IMR-90 (cell line): ENCODE results near the gene SLC30A7. TPM values are rescaled to one million over a fixed set of nuclear protein-coding genes. Genes with fewer than 3 reads are reported as not detected.

Experiments used
- ATAC-seq: fragments of 200-7000 bp; cut with Tn5 transposase; 2 replicates; pipeline ENCODE4 v1.9.1; 2020; ENCODE audit warnings: low read depth, mild to moderate bottlenecking, moderate library complexity
- BruUV-seq: library from RNA; stranded (reverse); fragments of 400-500 nt; replicated peaks from 2 replicates; lab custom pipeline; 2021; lab: Mats Ljungman, UMichigan
- CTCF ChIA-PET: fragments of 300-600 bp; formaldehyde crosslinking; extraction: SDS; loops from one replicate; lab custom pipeline; 2021; ENCODE audit warnings: antibody characterized with exemption; lab: Yijun Ruan, JAX
- POLR2A ChIA-PET: fragments of 300-600 bp; sonication (Branson Sonifier 250); formaldehyde crosslinking; loops from one replicate; lab custom pipeline; 2022; ENCODE audit warnings: antibody characterized with exemption; ENCODE audit not compliant: unreplicated experiment; lab: Charles Lee
- DNase-seq: peaks from one replicate; pipeline ENCODE4 v3.0.0; 2013
- H2AFZ ChIP-seq: replicated peaks from 2 replicates; pipeline ENCODE3; 2013; ENCODE audit warnings: low read length, mild to moderate bottlenecking; ENCODE audit not compliant: poor library complexity
- H2AK5ac ChIP-seq: 2 replicates; pipeline ENCODE4 v1.6.1; 2013; ENCODE audit warnings: low read depth, low read length, inconsistent platforms
- H2AK9ac ChIP-seq: replicated peaks from 2 replicates; pipeline ENCODE3; 2013; ENCODE audit warnings: mild to moderate bottlenecking, low read depth, low read length, moderate library complexity; ENCODE audit not compliant: poor library complexity
- H2BK120ac ChIP-seq: 2 replicates; pipeline ENCODE4 v1.6.1; 2013; ENCODE audit warnings: low read depth, low read length, inconsistent platforms
- H2BK15ac ChIP-seq: 3 replicates; pipeline ENCODE4 v1.6.1; 2013; ENCODE audit warnings: low read depth, low read length, inconsistent platforms
- H2BK20ac ChIP-seq: 2 replicates; pipeline ENCODE4 v1.6.1; 2013; ENCODE audit warnings: low read depth, mild to moderate bottlenecking, inconsistent platforms, low read length, moderate library complexity
- H2BK5ac ChIP-seq: 2 replicates; pipeline ENCODE4 v1.6.1; 2013; ENCODE audit warnings: mild to moderate bottlenecking, low read depth, low read length, inconsistent platforms; ENCODE audit not compliant: poor library complexity, severe bottlenecking
- H3K14ac ChIP-seq: replicated peaks from 2 replicates; pipeline ENCODE4 v1.6.1; 2013; ENCODE audit warnings: low read depth, low read length, inconsistent platforms
- H3K18ac ChIP-seq: 2 replicates; pipeline ENCODE4 v1.6.1; 2013; ENCODE audit warnings: low read depth, low read length, control low read depth
- H3K23ac ChIP-seq: 2 replicates; pipeline ENCODE4 v1.6.1; 2013; ENCODE audit warnings: low read depth, low read length, inconsistent platforms
- H3K27ac ChIP-seq: 2 replicates; pipeline ENCODE4 v1.5.1; 2013; ENCODE audit warnings: mild to moderate bottlenecking, control low read depth, low read length; ENCODE audit not compliant: insufficient read depth
- H3K27me3 ChIP-seq: 2 replicates; pipeline ENCODE4 v1.6.1; 2013; ENCODE audit warnings: low read length; ENCODE audit not compliant: control insufficient read depth, insufficient read depth
- H3K36me3 ChIP-seq: 2 replicates; pipeline ENCODE4 v1.6.1; 2013; ENCODE audit warnings: low read length, mixed read lengths; ENCODE audit not compliant: control insufficient read depth, insufficient read depth
- H3K4ac ChIP-seq: 2 replicates; pipeline ENCODE4 v1.6.1; 2013; ENCODE audit warnings: low read depth, low read length, inconsistent platforms
- H3K4me1 ChIP-seq: 2 replicates; pipeline ENCODE4 v1.6.1; 2013; ENCODE audit warnings: low read length, mixed read lengths; ENCODE audit not compliant: control insufficient read depth, insufficient read depth
- H3K4me2 ChIP-seq: 2 replicates; pipeline ENCODE4 v1.6.1; 2013; ENCODE audit warnings: low read depth, mild to moderate bottlenecking, control low read depth, low read length, moderate library complexity
- H3K4me3 ChIP-seq: 2 replicates; pipeline ENCODE4 v1.5.1; 2013; ENCODE audit warnings: low read depth, mild to moderate bottlenecking, control low read depth, low read length, moderate library complexity; ENCODE audit not compliant: insufficient read depth
- H3K56ac ChIP-seq: 2 replicates; pipeline ENCODE4 v1.6.1; 2013; ENCODE audit warnings: low read length, inconsistent platforms; ENCODE audit not compliant: insufficient read depth; ENCODE audit errors: extremely low read depth
- H3K79me1 ChIP-seq, 2 experiments: 2 replicates each; pipeline ENCODE4 v1.6.1; 2013; ENCODE audit warnings: low read length in 2 of 2, inconsistent platforms in 1 of 2, low read depth in 1 of 2
- H3K9ac ChIP-seq: 2 replicates; pipeline ENCODE4 v1.6.1; 2013; ENCODE audit warnings: low read depth, low read length, control low read depth
- H3K9me1 ChIP-seq: 2 replicates; pipeline ENCODE4 v1.6.1; 2013; ENCODE audit warnings: low read length, inconsistent platforms; ENCODE audit not compliant: insufficient read depth
- H3K9me3 ChIP-seq: 2 replicates; pipeline ENCODE4 v1.6.1; 2013; ENCODE audit warnings: low read length; ENCODE audit not compliant: control insufficient read depth, insufficient read depth
- H4K20me1 ChIP-seq: 2 replicates; pipeline ENCODE4 v1.6.1; 2013; ENCODE audit warnings: low read length, inconsistent platforms; ENCODE audit not compliant: insufficient read depth
- H4K5ac ChIP-seq: 2 replicates; pipeline ENCODE4 v1.6.1; 2013; ENCODE audit warnings: mild to moderate bottlenecking, low read depth, low read length, control low read depth
- H4K8ac ChIP-seq, 2 experiments: 2 replicates each; pipeline ENCODE4 v1.6.1; 2013; ENCODE audit warnings: low read depth in 2 of 2, low read length in 2 of 2, control low read depth in 1 of 2, inconsistent platforms in 1 of 2
- H4K91ac ChIP-seq: 2 replicates; pipeline ENCODE4 v1.6.1; 2013; ENCODE audit warnings: low read depth, low read length, inconsistent platforms; ENCODE audit not compliant: insufficient read depth
- BHLHE40 ChIP-seq: fragments of 150-350 bp; IDR thresholded peaks from 2 replicates; pipeline ENCODE4 v1.6.1; 2016; ENCODE audit warnings: mild to moderate bottlenecking, low read depth, low read length
- CEBPB ChIP-seq: IDR thresholded peaks from 2 replicates; pipeline ENCODE4 v1.6.1; 2012; ENCODE audit warnings: low read depth, low read length, improper control_type of control experiment
- CHD1 ChIP-seq: IDR thresholded peaks from 2 replicates; pipeline ENCODE4 v1.6.1; 2012; ENCODE audit warnings: low read depth, low read length, improper control_type of control experiment
- CTCF ChIP-seq: conservative IDR thresholded peaks from 2 replicates; pipeline ENCODE4 v1.5.1; 2012; ENCODE audit warnings: mild to moderate bottlenecking, low read depth, low read length, improper control_type of control experiment
- MAFK ChIP-seq: IDR thresholded peaks from 2 replicates; pipeline ENCODE4 v1.6.1; 2012; ENCODE audit warnings: low read depth, low read length, improper control_type of control experiment
- MAZ ChIP-seq: IDR thresholded peaks from 2 replicates; pipeline ENCODE4 v1.6.1; 2012; ENCODE audit warnings: low read depth, mild to moderate bottlenecking, low read length, improper control_type of control experiment, moderate library complexity, borderline replicate concordance
- NFE2L2 ChIP-seq: fragments of 150-350 bp; IDR thresholded peaks from 2 replicates; pipeline ENCODE4 v1.6.1; 2016; ENCODE audit warnings: low read depth, mild to moderate bottlenecking, low read length
- POLR2A ChIP-seq: IDR thresholded peaks from 2 replicates; pipeline ENCODE4 v1.6.1; 2012; ENCODE audit warnings: mild to moderate bottlenecking, low read depth, low read length
- RAD21 ChIP-seq: IDR thresholded peaks from 2 replicates; pipeline ENCODE4 v1.6.1; 2012; ENCODE audit warnings: low read length, improper control_type of control experiment
- RFX5 ChIP-seq: IDR thresholded peaks from 2 replicates; pipeline ENCODE4 v1.8.0; 2012; ENCODE audit warnings: low read depth, mild to moderate bottlenecking, low read length, moderate library complexity
- WGBS, 2 experiments: methylation state at CpG; one replicate each; pipeline versions ENCODE4 v1.1.5 to v1.1.7; 2013; ENCODE audit warnings: missing lambda C conversion rate in 2 of 2; ENCODE audit not compliant: insufficient read length in 1 of 2; ENCODE audit errors: extremely low coverage in 2 of 2; 5-methylcytosine and 5-hydroxymethylcytosine counted together
- dilution Hi-C: fragments of 300-500 bp; cut with HindIII; formaldehyde crosslinking; loops from one replicate; pipeline ENCODE4 v1.14.3; 2018; ENCODE audit warnings: low sequenced_read_pairs; ENCODE audit not compliant: unreplicated experiment
- in situ Hi-C: fragments of 300-500 bp; cut with MboI; formaldehyde crosslinking; loops from 3 replicates; pipeline ENCODE4 v1.14.3; 2019; ENCODE audit warnings: low sequenced_read_pairs, inconsistent platforms, mixed read lengths
- intact Hi-C: fragments of 100-400 bp; cut with micrococcal nuclease; formaldehyde crosslinking; loops from 2 replicates; pipeline ENCODE4 v1.10.0; 2022
- polyA plus RNA-seq, 3 experiments: library from polyadenylated mRNA; depleted of rRNA; stranded (reverse); fragments of >200 nt; gene quantifications; 2 replicates each; pipeline ENCODE4 v1.2.3, GENCODE V29; 2012; ENCODE audit warnings: low replicate concordance in 1 of 3
- total RNA-seq: library from RNA; depleted of rRNA; stranded (reverse); fragments of >200 nt; gene quantifications from 2 replicates; pipeline ENCODE4 v1.2.3, GENCODE V29; 2012

Gene SLC30A7
- total and polyA plus RNA-seq, 2 of the 4 experiments (the other 2 are of a cell fraction) = 8.4 to 60.2 TPM

- Histone ChIP-seq H4K5ac (no peak overlapping the region), H2BK15ac (no peak overlapping the region), H2BK20ac (no peak overlapping the region), H3K4ac (no peak overlapping the region), H3K9me1 (no peaks in the 10 kb centered on the region), H3K14ac (no peak overlapping the region), H4K8ac (no peak overlapping the region), H2BK5ac (no peak overlapping the region), H2AK5ac (no peak overlapping the region), H3K4me1 (0 out of 2 replicates have a peak, but pooled peaks cover 2% of the 10 kb centered on the region), H3K18ac (no peak overlapping the region), H3K9me3 (no peaks in the 10 kb centered on the region), H3K27ac (no peak overlapping the region), H3K4me3 (no peak overlapping the region), H3K36me3 (no peaks in the 10 kb centered on the region), H2AFZ (no peak overlapping the region), H3K9ac (no peak overlapping the region), H2AK9ac (no peak overlapping the region), H2BK120ac (no peak overlapping the region), H4K91ac (no peak overlapping the region), H3K27me3 (no peaks in the 10 kb centered on the region), H3K56ac (no peak overlapping the region), H3K4me2 (no peak overlapping the region), H3K79me1 (peaks cover 17 to 47% of the 10 kb centered on the region in 2 experiments), H4K20me1 (no peaks in the 10 kb centered on the region), H3K23ac (no peak overlapping the region)
- WGBS, 2 experiments = no CpG with 5 or more reads among the region's 2 CpGs
- ATAC-seq = no peak
- DNase-seq = no peak
- CTCF ChIA-PET = no interaction called here
- intact Hi-C loops = no loop called here
- POLR2A ChIA-PET = no interaction called here
- BruUV-seq = no TSS peak
- in situ Hi-C loops = loop anchor here (25.0 kb wide), 1 partner anchor 209 kb away; the partner anchor contains the start of gene S1PR1
- dilution Hi-C loops = no loop called here
- TF ChIP-seq CHD1 (no peak), NFE2L2 (no peak), MAZ (no peak), MAFK (no peak), CTCF (no peak), POLR2A (no peak), CEBPB (no peak), RAD21 (no peak), BHLHE40 (no peak), RFX5 (no peak)
Observed at GRCh38 chr1:101028466-101028865, 132.6 kb downstream of the SLC30A7 start.
